DMS153 treated with DMSO at 0.1 percent for 48 hours (cell line): ENCODE results near the gene CDC42EP5.
A peak's percentile ranks its signal among the peaks of the same experiment; 100 is the strongest.

ENCODE experiments used
- DNase-seq: peaks from one replicate; lab custom pipeline; 2025; ENCODE audit not compliant: unreplicated experiment; lab: John Stamatoyannopoulos, UW

Gene CDC42EP5

DNA sequence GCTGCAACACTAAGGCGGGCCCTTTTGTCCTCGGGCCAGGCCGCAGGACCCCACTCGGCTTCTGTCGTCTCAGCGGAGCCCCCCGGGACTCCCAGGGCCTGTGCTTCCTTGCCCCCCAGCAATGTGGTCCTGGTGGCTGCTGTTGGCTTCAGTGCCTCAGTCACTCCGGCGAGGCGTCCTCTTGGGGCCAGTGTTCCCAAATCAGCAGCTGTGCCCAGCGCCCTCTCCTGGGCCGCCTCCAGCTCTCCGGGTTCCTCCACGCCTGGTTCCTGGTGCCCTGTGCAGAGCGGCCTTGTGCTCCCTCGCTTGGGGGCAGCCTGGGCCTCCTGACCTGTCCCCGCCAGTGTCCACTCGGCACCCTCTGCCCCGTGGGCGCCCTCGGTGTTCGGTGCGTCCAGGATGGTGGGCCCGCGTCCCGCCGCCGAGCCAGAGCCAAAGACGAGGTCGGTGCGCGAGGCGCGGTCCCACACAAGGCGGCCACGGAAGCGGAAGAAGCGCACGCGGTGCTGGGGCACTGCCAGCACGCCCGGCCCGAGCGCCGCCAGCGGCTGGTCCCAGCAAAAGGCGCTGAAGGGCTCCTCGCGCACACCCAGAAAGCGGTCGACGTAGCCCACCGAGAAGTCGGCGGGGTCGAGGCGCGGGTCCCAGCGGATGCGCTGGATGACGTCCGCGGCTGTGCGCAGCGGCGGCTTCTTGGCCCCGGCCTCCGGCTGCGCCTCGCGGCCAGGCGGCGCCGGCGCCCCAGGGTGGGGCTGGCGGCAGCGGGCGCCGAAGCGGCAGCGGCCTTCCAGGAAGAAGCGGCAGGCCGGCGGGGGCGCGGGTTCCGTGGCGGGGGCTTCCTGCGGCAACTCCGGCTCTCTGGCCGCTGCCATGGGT lies 10.2 kb downstream of the CDC42EP5 start:
- peak; percentile 25 for DNase-seq

DNA sequence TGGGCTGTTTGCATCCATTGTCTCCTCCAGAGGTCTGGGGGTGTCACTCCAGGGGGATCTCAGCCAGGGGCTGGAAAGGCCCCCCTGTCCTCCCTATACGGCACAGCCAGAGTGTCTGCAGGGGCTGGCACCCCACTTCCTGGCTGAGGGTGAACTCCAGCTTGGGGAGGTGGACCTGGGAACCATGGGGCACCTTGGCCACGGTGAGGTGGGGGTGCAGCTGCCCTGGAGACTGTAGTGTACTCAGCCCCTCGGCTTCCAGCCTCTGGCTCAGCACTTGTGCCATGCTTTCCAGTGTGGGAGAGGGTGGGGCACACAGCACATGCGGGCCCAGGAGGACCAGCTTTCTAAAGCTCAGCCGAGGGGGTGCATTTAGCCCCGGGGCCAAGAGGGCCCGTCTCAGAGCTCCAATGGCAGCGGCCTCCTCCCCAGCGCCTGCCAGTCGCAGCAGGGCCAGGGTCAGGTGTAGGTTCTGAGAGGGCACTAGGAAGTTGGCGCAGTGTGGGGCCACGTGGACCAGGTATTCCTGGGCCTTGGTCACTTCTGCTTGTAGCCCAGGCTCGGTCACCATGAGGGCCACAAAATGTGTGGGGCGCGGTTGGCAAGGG lies 10.9 kb downstream of the CDC42EP5 start:
- DNase-seq = no peak

DNA sequence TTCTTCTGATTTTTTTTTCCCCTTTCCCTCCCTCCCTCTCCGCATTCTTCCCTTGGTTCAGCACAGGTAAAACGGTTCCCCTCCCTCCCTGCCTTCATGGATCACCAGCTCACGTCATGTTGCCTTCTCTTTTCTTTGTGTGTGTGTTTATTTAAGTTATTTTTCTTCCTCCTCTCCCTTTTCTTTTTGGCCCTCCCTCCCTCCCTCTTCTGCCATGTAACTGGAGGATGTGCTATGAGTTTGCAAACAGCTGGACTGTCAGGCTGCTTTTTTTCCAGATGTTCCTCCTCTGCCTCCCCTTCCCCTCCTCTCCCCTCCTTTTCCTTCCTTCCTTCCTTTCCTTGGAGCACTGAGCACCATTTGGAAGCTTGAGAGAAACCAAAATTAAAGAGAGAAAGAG lies 11.5 kb downstream of the CDC42EP5 start:
- no peak for DNase-seq

DNA sequence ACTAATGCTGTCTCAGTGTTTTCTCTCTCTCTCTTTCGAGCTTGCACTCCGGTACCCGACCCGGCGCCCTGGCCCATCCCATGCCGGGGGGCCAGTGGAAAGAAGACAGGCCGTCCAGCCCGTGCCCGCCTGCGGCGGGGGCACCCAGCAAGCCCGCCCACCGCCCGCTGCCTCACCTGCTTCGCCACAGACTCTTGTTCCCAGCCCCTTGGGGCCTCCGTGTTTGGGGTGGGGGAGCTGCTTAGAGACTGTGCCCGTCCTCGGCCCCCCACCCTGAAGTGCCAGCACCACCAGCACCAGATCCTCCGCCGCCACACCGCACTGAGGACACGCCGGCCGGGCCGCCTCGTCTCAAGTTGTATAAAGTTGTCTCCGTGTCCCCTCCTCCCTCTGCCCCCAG lies 11.9 kb downstream of the CDC42EP5 start:
- DNase-seq = no peak

DNA sequence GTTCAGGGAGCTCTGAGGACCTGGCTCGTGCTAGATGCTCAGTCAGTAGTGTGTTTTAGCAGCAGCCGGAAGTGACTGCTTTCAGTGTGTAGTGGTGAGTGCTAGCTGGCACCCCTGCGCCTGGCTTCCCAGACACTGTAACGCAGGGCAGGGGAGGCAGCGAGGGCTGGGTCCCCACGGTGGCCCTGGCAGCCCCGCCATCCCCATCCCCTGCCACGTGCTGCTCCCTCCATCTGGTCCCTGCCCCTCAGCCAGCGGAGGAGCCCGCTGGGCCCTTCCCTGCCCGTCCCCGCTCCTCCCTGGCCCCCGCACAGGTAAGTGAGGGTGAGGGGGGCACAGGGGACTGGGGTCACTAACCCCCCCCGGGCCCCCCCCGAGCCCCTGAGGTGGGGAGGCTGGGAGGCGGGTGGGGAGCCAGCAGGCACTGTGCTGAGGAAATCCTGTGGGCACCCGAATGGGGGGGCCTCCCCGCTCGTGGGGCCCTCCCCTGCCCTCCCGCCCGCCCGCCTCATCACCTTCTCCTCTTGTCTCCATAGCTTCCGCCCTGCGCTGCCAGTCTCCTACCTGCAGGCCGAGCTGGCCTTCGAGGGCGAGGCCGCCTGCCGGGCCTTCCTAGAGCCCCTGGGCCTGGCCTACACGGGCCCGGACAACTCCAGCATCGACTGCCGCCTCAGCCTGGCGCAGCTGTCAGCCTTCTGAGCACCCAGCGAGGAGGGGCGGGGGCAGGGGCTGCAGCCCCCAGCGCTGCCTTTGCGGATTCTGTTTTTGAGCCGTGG lies 12.7 kb downstream of the CDC42EP5 start:
- DNase-seq = no peak

DNA sequence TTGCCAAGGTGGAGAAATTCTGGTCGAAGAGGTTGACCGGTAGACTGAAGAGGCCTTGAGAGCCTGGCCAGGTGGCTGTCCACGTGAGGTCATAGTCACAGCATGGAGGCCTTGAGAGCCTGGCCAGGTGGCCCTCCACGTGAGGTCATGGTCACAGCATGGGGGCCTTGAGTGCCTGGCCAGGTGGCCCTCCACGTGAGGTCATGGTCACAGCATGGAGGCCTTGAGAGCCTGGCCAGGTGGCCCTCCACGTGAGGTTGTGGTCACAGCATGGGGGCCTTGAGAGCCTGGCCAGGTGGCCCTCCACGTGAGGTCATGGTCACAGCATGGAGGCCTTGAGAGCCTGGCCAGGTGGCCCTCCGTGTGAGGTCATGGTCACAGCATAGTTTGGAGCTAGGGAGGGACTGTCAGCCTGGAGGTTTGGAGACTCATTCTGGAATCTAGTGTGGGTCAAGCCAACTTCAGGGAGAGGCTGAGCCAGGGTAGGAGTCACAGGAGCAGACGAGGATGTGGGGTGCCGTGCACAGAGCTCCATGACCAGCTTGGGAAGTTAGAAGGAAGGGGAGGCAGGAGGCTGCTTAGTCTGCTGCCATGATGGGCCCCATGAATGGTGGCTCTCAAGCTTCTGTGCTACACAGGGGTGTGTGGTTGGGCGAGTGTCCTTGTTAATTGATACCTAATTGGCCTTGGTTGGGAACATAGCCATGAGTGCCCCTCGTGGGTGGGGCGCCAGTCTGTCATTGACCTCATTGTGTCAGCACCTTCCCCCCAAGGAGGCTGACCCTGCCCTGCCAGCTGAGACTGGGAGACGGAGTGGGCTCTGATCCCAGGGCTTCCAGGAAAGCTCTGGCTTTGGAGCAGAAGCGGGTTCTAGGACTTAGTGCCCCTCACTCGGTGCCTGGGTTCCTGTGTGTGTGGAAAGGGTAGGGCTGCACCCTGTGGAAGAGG lies 13.5 kb downstream of the CDC42EP5 start:
- no peak for DNase-seq

DNA sequence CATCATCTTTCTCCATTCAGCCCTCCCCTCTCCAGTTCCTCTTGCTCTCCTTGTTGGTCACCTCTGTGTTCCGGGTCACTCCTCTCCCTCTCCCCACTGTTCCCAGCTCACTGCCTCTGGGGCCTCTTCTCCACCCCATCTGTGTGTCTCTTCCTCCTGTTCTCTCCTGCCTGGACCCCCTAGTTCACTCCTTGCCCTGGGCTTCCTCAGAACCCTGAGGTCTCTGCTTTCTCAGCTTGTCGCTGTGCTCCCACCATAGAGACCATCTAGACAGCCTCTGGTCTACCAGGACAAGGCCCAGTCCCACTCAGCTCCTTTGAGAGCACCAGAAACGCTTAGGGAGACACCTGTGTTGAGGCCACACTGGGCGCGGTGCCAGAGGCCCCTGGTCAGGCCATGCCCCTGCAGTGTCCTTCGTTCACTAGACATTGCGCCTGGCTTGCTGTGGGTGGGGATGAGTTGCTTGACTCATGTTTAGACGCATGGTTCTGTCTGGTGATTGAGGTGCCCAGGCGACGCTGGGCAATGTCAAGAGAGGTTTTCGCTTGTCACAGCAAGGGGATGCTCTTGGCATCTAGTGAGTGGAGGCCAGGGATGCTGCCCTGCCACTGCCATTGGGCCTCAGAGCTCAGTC lies 14.3 kb downstream of the CDC42EP5 start:
- DNase-seq = no peak

DNA sequence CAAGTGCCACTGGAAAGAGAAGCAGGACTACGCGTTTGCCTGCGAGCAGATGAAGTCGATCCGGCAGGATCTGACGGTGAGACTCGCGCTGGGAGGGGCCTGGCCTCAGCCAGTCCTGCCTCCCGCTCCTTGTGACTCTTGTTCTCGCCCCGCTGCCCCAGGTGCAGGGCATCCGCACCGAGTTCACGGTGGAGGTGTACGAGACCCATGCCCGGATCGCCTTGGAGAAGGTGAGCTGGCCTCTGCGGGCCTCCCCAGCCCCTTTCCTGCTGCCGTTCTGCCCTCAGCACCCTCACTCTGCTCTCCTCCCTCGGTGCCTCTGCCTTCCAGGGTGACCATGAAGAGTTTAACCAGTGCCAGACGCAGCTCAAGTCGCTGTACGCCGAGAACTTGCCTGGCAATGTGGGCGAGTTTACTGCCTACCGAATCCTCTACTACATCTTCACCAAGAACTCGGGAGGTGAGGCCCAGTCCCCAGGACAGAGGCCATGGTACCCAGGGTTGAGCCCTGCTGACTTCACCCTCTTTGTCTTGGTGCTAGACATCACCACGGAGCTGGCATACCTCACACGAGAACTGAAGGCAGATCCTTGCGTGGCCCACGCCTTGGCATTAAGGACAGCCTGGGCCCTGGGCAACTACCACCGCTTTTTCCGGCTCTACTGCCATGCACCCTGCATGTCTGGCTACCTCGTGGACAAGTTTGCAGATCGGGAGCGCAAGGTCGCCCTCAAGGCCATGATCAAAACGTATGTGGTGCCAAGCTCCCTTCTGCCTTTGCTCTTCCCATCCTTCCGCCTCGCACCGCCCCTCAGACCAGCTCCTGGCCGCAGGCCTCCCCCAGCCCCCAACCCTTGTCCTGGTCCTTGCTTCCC lies 15.1 kb downstream of the CDC42EP5 start:
- DNase-seq = no peak

DNA sequence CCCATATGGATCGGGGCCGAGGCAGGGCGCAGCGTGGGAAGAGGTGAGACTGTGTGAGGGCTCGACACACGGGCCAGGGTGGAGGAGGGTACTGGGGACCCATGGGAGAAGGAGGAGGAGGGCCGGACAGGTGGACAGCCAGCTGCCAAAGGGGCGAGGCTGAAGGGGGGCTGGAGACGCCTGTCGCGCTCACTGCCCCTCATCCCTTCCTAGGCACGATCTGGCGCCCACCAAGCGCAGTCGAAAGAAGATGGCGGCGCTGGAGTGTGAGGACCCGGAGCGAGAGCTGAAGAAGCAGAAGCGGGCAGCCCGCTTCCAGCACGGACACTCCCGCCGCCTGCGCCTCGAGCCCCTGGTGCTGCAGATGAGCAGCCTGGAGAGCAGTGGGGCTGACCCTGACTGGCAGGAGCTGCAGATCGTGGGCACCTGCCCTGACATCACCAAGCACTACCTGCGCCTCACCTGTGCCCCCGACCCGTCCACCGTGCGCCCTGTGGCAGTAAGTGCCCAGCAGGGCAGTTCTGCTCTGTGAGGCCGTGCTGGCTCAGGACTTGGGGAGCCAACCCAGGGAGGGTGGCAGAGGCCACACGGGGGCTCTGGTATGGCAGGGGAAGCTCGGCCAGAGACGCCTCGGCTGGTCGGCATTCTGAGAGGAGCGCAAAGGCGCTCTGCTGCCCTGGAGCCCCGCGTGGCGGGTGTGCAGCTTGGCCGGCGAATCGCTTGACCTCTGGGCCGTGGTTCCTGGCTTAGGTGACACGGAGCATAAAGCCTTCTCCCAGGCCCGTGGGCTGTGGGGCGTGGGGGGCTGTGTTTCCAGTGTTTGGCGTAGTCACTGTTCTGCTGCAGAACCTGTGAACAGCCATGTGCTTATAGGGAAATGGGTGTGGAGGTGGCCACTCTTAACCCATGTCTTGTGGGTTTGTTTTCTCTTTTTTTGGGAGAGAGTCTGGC lies 16.4 kb downstream of the CDC42EP5 start:
- DNase-seq = no peak

DNA sequence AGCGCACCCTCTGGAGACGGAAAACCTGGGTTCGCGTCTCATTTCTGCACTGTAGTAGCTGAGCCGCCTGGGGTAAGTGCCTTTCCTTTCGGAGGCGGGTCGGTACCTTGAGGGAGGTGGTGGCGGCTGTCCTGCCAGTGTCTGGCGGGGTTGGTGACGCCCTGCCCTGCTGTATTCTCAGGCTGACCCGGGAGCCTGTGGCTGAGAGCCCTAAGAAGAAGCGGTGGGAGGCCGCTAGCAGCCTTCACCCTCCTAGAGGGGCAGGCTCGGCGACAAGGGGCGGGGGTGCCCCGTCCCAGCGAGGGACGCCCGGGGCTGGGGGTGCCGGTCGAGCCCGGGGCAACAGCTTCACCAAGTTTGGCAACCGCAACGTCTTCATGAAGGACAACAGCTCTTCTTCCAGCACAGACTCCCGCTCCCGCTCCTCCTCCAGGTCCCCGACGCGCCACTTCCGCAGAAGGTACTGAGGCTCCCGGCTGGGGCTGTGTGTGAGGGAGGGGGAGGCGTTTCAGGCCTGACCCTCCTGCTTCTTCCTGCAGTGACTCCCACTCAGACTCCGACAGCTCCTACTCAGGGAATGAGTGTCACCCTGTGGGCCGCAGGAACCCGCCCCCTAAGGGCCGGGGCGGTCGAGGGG lies 17.2 kb downstream of the CDC42EP5 start:
- DNase-seq = no peak

DNA sequence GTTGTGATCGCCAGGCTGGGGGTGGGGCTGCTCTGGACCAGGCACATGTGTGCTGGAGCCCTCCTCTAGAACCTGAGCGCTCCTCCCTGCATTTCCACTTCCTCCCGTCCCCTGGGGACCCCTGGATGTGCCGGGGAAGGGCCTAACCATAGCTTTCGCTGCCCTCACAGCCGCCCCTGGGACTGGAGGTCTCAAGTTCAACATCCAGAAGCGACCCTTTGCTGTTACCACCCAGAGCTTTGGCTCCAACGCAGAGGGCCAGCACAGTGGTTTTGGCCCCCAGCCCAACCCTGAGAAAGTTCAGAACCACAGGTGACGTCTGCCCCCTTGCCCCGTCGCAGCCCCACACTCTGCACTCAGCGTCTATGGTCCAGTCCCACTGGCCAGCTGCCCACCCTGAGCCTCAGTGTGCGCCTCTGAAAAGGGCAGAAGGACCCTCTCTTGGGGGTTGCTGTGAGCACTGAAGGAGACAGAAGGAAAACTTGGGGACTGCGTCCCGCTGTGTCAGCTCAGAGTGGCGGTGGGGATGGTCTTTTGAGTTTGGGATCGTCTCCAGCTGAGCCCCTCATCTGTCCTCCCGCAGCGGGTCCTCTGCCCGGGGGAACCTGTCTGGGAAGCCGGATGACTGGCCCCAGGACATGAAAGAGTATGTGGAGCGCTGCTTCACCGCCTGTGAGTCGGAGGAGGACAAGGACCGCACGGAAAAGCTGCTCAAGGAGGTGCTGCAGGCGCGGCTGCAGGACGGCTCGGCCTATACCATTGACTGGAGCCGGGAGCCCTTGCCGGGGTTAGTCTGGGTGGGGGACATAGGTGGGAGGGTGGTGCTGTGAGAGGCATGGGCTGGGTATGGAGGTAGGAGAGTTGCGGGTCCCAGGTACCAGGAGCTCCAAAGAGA lies 18.1 kb downstream of the CDC42EP5 start:
- DNase-seq = no peak

DNA sequence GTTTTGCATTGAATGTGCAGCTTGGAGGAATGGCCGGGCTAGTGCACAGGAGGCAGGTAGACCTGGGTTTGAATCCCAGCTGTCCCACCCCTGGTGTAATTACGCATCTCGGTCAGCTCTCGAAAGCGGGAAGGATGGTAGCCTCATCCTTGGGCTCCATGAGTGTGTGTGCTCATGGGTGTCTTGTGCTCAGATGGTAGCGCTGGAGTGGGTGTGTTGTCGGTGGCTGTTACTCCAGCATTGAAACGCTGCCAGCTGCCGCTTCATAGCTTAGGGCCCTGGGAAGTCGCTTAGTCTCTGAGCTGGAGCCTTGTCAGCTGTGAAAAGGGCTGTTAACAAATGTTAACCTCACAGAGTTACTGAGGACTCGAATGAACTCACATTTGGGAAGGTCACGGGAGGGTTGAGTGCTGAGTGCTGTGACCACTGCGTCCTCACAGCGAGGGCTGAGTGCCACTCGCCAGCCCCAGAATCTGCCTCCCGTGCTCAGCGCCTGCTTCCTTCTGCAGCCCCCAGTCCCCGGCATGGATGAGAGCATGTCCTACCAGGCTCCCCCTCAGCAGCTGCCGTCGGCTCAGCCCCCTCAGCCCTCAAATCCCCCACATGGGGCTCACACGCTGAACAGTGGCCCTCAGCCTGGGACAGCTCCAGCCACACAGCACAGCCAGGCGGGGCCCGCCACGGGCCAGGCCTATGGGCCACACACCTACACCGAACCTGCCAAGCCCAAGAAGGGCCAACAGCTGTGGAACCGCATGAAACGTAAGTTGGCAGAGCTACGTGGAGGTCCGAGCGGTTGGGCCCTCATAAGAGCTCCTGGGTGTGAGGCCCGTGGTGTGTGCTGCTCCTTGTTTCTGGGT lies 18.9 kb downstream of the CDC42EP5 start:
- DNase-seq = no peak

DNA sequence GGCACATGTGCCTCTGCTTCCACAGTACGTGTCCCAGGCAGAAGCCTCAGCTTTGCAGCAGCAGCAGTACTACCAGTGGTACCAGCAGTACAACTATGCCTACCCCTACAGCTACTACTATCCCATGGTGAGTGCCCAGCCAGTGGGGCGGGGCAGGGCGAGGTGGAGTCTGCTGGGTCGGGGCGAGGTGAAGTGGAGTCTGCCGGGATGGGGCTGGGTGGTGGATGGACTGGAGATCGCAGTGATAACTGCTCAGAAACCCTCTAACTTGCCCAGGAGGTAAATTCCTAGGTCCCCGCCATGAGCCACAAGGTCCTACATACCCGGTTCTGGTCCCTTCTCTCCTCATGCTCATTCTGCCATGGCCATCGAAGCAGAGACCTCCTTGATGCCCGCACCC lies 20.5 kb downstream of the CDC42EP5 start:
- no peak for DNase-seq

DNA sequence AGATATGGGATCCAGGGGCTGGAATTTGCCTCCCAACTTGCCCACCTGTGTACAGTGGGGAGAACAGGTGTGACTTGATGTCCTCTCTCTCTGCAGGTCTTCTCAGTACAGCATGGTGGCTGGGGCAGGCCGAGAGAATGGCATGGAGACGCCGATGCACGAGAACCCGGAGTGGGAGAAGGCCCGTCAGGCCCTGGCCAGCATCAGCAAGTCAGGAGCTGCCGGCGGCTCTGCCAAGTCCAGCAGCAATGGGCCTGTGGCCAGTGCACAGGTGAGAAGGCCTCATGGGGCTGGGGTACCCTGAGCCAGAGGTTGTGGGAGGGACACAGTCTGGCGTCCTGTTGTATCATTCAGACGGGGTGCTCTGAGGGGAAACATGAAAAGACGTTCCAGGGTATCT lies 21.1 kb downstream of the CDC42EP5 start:
- no peak for DNase-seq

DNA sequence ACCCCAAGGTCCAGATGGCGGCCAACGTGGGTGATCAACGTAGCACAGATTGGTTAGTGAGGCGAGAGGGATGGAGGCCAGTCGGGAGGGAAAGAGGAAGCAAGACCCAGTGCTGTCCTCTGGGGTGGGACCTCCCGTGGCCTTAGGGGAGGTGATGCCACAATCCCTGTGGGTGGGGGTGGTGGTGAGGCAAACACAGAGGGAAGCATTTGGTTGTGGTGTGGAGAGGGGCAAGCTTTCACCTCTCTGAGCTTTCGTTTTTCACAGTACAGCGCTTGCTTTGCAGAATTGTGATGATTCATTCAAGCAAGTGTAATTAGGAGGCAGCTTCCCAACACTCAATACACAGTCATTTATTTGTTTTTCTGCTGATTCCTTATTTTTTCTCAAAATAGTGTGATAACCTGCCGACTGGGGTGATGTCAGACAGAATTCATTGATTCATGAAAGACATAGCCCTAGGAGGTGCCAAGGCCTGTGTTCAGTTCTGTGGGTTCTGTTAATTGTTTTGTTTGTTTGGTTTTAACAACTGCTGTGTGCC lies 21.7 kb downstream of the CDC42EP5 start:
- DNase-seq = no peak

DNA sequence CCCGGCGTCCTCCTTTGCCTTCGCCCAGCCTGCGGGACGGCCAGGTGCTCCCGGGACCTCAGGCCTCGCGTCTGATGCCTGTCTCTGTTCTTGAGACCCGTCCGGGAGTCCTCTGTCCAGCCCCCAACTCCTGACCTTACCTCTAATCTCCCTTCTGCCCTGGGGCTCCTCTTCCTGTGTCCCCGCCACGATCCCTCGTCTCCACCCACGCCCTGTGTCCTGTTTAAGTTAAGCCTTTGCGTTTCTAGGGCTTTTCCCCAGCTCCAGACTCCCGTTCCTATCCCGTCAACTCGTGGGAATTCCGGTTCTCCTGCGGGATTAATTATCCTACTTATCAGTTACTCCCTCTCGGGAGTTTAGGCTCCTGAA lies 23.4 kb downstream of the CDC42EP5 start:
- no peak for DNase-seq
